ENCODE measurements around the gene TMEM184A. TPM values are rescaled to one million over a fixed set of nuclear protein-coding genes. Genes with fewer than 3 reads are reported as not detected.

TMEM184A gene
- total and polyA plus RNA-seq, 8 donors, result 1.00 to 9.7 (median 2.4) TPM

DNA sequence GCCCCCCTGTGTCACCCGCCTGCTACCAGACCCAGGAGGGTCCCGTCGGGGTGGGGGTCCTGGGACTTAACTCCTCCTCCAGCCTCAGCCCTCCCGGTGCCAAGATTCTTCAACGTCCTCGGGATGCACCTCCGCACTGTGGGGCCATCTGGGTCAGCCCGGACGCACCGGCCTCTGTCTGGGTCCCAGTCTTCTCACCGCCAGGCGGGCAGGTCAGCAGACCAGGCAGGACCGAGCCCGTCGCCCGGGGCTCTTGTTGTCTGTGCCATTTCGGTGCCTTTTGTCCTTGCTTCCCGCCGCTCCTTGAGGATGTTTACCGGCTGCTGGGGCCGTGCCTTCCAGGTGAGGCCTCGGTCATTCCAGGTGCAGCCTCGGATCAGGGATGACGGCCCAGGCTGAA is 46.0 kb upstream of the TMEM184A start:
- ATAC-seq (no peak), DNase-seq (peak in 1 of 4 donors; percentile 76)
- Histone ChIP-seq H3K4me1 (no peaks in the 10 kb centered on the region), H3K27me3 (peaks cover 4 to 71% of the 10 kb centered on the region in 2 donors), H3K27ac (no peak overlapping the region), H3K4me3 (no peak overlapping the region), H3K9me3 (no peaks in the 10 kb centered on the region), H3K36me3 (no peaks in the 10 kb centered on the region)
- intact Hi-C loops (cut with DNase I), result no loop called here
- no peak for TF ChIP-seq CTCF (IDR thresholded peaks at IDR 0.05)

- H3K9me3 ChIP-seq, result no peaks in the 10 kb centered on the region
- no peak overlapping the region for H3K27ac ChIP-seq
- ATAC-seq, result no peak
- H3K27me3 ChIP-seq, result peaks cover 0 to 74% of the 10 kb centered on the region in 2 donors
- no peaks in the 10 kb centered on the region for H3K4me1 ChIP-seq
- DNase-seq, result no peak
- no peak overlapping the region for H3K4me3 ChIP-seq
- H3K36me3 ChIP-seq, result no peaks in the 10 kb centered on the region
- intact Hi-C loops (cut with DNase I), result loop anchor here in 1 of 2 donors (10.0 kb wide), 1 partner anchor 605 kb away; no protein-coding TSS in a partner anchor
- no peak for TF ChIP-seq CTCF (IDR thresholded peaks at IDR 0.05)
Observed at GRCh38 chr7:1599640-1600395, 43.8 kb upstream of the TMEM184A start.

- H3K27ac ChIP-seq, result no peak overlapping the region
- peaks cover 0 to 67% of the 10 kb centered on the region in 2 donors for H3K27me3 ChIP-seq
- ATAC-seq (no peak), DNase-seq (no peak)
- intact Hi-C loops (cut with DNase I), result loop anchor here in 1 of 2 donors (10.0 kb wide), 1 partner anchor 606 kb away; no protein-coding TSS in a partner anchor
- H3K4me3 ChIP-seq, result no peak overlapping the region
- no peaks in the 10 kb centered on the region for H3K9me3 ChIP-seq
- H3K4me1 ChIP-seq, result no peaks in the 10 kb centered on the region
- H3K36me3 ChIP-seq, result no peaks in the 10 kb centered on the region
- TF ChIP-seq CTCF (IDR thresholded peaks at IDR 0.05), result no peak
Observed at GRCh38 chr7:1598961-1599639, 43.1 kb upstream of the TMEM184A start.

DNA sequence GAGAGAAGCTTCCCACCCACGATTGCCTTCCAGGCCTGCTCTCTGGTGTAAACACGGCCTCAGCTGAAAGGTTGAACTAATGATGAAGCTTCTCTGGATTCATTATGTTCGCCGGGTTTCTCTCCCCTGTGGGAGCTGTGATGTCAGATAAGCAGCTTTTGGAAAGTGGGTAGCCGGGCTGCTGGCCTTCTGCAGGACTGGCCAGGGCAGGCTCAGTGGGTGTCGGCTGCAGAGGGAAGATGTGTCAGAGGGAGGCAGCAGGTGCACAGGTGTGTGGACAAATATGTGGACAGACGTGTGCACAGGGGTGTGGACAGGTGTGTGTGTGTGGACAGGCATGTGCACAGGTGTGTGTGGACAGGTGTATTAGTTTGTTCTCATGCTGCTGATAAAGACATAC is 42.3 kb upstream of the TMEM184A start:
- no peak for ATAC-seq
- intact Hi-C loops (cut with DNase I), result loop anchor here in 1 of 2 donors (10.0 kb wide), 1 partner anchor 607 kb away; no protein-coding TSS in a partner anchor
- H3K36me3 ChIP-seq, result no peaks in the 10 kb centered on the region
- no peaks in the 10 kb centered on the region for H3K4me1 ChIP-seq
- peaks cover 0 to 63% of the 10 kb centered on the region in 2 donors for H3K27me3 ChIP-seq
- no peak overlapping the region for H3K27ac ChIP-seq
- no peak for TF ChIP-seq CTCF (IDR thresholded peaks at IDR 0.05)
- DNase-seq, result no peak
- no peaks in the 10 kb centered on the region for H3K9me3 ChIP-seq
- H3K4me3 ChIP-seq, result no peak overlapping the region

- H3K36me3 ChIP-seq, result no peaks in the 10 kb centered on the region
- H3K4me1 ChIP-seq, result no peaks in the 10 kb centered on the region
- no peak for ATAC-seq
- intact Hi-C loops (cut with DNase I), result loop anchor here in 1 of 2 donors (10.0 kb wide), 1 partner anchor 607 kb away; no protein-coding TSS in a partner anchor
- no peak overlapping the region for H3K27ac ChIP-seq
- no peak overlapping the region for H3K4me3 ChIP-seq
- no peaks in the 10 kb centered on the region for H3K9me3 ChIP-seq
- no peak for TF ChIP-seq CTCF (IDR thresholded peaks at IDR 0.05)
- peaks cover 0 to 66% of the 10 kb centered on the region in 2 donors for H3K27me3 ChIP-seq
- DNase-seq, result no peak
Observed at GRCh38 chr7:1597791-1598190, 41.8 kb upstream of the TMEM184A start.
